ENCODE measurements around the gene MUC6.

GRCh38 chr11:1060852-1061616 lies 24.5 kb upstream of the MUC6 start:
- no peak for TF ChIP-seq SIN3A (IDR thresholded peaks at IDR 0.05; ENCODE audit: borderline replicate concordance, insufficient read depth, low read length)
- no peak for TF ChIP-seq REST (IDR thresholded peaks at IDR 0.05; ENCODE audit: insufficient read depth in 1 of 2, low read depth in 2 of 2, low read length in 2 of 2)

All from PFSK-1 (cell line).